ENCODE data around the gene PPP1R3E.

The PPP1R3E gene

GRCh38 chr14:23322568-23323517 is 20.2 kb upstream of the PPP1R3E start:
- no peak for DNase-seq (ENCODE audit: low read depth, low spot score)

- DNase-seq (ENCODE audit: low read depth, low spot score): peak; percentile 45
These were observed 19.2 kb upstream of the PPP1R3E start for GRCh38 chr14:23321572-23322547.

GRCh38 chr14:23320584-23321571 is 18.2 kb upstream of the PPP1R3E start, which contains the start of gene PABPN1:
TSS of gene PABPN1 (plus strand) at chr14:23321457. CDS start at chr14:23321470, 13 bp downstream.
- DNase-seq (ENCODE audit: low read depth, low spot score): peak; percentile 100

GRCh38 chr14:23319746-23320583 is 17.3 kb upstream of the PPP1R3E start:
- DNase-seq (ENCODE audit: low read depth, low spot score): no peak

GRCh38 chr14:23316300-23316699 is 13.6 kb upstream of the PPP1R3E start:
- no peak for DNase-seq (ENCODE audit: low read depth, low spot score)

GRCh38 chr14:23310546-23310945 is 7.9 kb upstream of the PPP1R3E start:
- no peak for DNase-seq (ENCODE audit: low read depth, low spot score)

GRCh38 chr14:23308721-23309445 is 6.2 kb upstream of the PPP1R3E start:
- DNase-seq (ENCODE audit: low read depth, low spot score): no peak

- DNase-seq (ENCODE audit: low read depth, low spot score): no peak
These were observed 5.3 kb upstream of the PPP1R3E start for GRCh38 chr14:23307687-23308644.

- no peak for DNase-seq (ENCODE audit: low read depth, low spot score)
These were observed 4.5 kb upstream of the PPP1R3E start for GRCh38 chr14:23307146-23307530.

GRCh38 chr14:23306412-23307145 is 3.9 kb upstream of the PPP1R3E start, which contains the start of gene BCL2L2:
TSS of gene BCL2L2 (plus strand) at chr14:23306833. CDS start at chr14:23307768, 935 bp downstream.
- DNase-seq (ENCODE audit: low read depth, low spot score): peak; percentile 95

GRCh38 chr14:23301969-23302289 is 730 bp downstream of the PPP1R3E start:
- no peak for DNase-seq (ENCODE audit: low read depth, low spot score)

- peak; percentile 99 for DNase-seq (ENCODE audit: low read depth, low spot score)
These were observed 1.2 kb downstream of the PPP1R3E start for GRCh38 chr14:23301288-23301968.

- peak; percentile 70 for DNase-seq (ENCODE audit: low read depth, low spot score)
These were observed 1.9 kb downstream of the PPP1R3E start for GRCh38 chr14:23300687-23301223.

- no peak for DNase-seq (ENCODE audit: low read depth, low spot score)
These were observed 2.5 kb downstream of the PPP1R3E start for GRCh38 chr14:23299986-23300686.

GRCh38 chr14:23299211-23299957 is 3.3 kb downstream of the PPP1R3E start:
- DNase-seq (ENCODE audit: low read depth, low spot score): no peak

Data from ELF-1 (cell line).